Measurements from ENCODE around the gene KLK11. TPM values are rescaled to one million over a fixed set of nuclear protein-coding genes. Genes with fewer than 3 reads are reported as not detected.

The KLK11 gene
- total RNA-seq, 2 experiments from 2014 or later: not detected

- Mint-ChIP-seq H3K9me3 (no peaks in the 10 kb centered on the region), H3K4me3 (no peak overlapping the region), H3K27ac (no peak overlapping the region), H3K4me1 (ENCODE audit: low read depth) (no peaks in the 10 kb centered on the region), H3K27me3 (peaks cover 47% of the 10 kb centered on the region), H3K36me3 (ENCODE audit: low read depth) (no peaks in the 10 kb centered on the region)
- no peak for DNase-seq
- intact Hi-C loops (cut with micrococcal nuclease): no loop called here
- ChIA-PET POLR2A (no interaction called here), CTCF (no interaction called here)
- TF ChIP-seq CTCF (IDR thresholded peaks at IDR 0.05): no peak
- no peak for ATAC-seq
Measured at GRCh38 chr19:50975766-50976165, 50.6 kb downstream of the KLK11 start.

GRCh38 chr19:50974702-50975556 lies 51.5 kb downstream of the KLK11 start:
- H3K9me3 Mint-ChIP-seq: no peaks in the 10 kb centered on the region
- no peak overlapping the region for H3K4me3 Mint-ChIP-seq
- TF ChIP-seq CTCF (IDR thresholded peaks at IDR 0.05): no peak
- DNase-seq (no peak), ATAC-seq (no peak)
- intact Hi-C loops (cut with micrococcal nuclease): no loop called here
- ChIA-PET POLR2A (no interaction called here), CTCF (no interaction called here)
- no peak overlapping the region for H3K27ac Mint-ChIP-seq
- no peaks in the 10 kb centered on the region for H3K36me3 Mint-ChIP-seq (ENCODE audit: low read depth)
- H3K4me1 Mint-ChIP-seq (ENCODE audit: low read depth): no peaks in the 10 kb centered on the region
- H3K27me3 Mint-ChIP-seq: peaks cover 45% of the 10 kb centered on the region

GRCh38 chr19:50972795-50973376 lies 53.5 kb downstream of the KLK11 start:
- ChIA-PET CTCF (no interaction called here), POLR2A (no interaction called here)
- TF ChIP-seq CTCF (IDR thresholded peaks at IDR 0.05): no peak
- H3K27ac Mint-ChIP-seq: no peak overlapping the region
- intact Hi-C loops (cut with micrococcal nuclease): no loop called here
- H3K36me3 Mint-ChIP-seq (ENCODE audit: low read depth): no peaks in the 10 kb centered on the region
- ATAC-seq (no peak), DNase-seq (no peak)
- no peak overlapping the region for H3K4me3 Mint-ChIP-seq
- peaks cover 41% of the 10 kb centered on the region for H3K27me3 Mint-ChIP-seq
- H3K9me3 Mint-ChIP-seq: no peaks in the 10 kb centered on the region
- H3K4me1 Mint-ChIP-seq (ENCODE audit: low read depth): no peaks in the 10 kb centered on the region

Other genes starting within 250 kb of the KLK11 start
- gene ACP4, start 236.2 kb downstream of the KLK11 start, total RNA-seq: not detected
- gene KLK1, start 202.8 kb downstream of the KLK11 start, total RNA-seq: under 1 TPM; 0.65 to 0.83 TPM
- not detected for gene KLK15, start 193.0 kb downstream of the KLK11 start, total RNA-seq
- gene KLK3, start 171.7 kb downstream of the KLK11 start, total RNA-seq: not detected
- gene KLK2, start 153.2 kb downstream of the KLK11 start, total RNA-seq: under 1 TPM; 0.51 to 0.90 TPM
- gene KLK4, start 115.2 kb downstream of the KLK11 start, total RNA-seq: not detected
- not detected for gene KLK5, start 73.6 kb downstream of the KLK11 start, total RNA-seq
- gene KLK6, start 57.0 kb downstream of the KLK11 start, total RNA-seq: not detected
- gene KLK7, start 42.7 kb downstream of the KLK11 start, total RNA-seq: not detected
- gene KLK8, start 25.0 kb downstream of the KLK11 start, total RNA-seq: not detected
- gene KLK10, start 6.9 kb downstream of the KLK11 start, total RNA-seq: not detected
- not detected for gene KLK12, start 8.4 kb upstream of the KLK11 start, total RNA-seq
- gene KLK13, start 38.5 kb upstream of the KLK11 start, total RNA-seq: not detected
- under 1 TPM; 0.32 to 0.43 TPM for gene KLK14, start 56.3 kb upstream of the KLK11 start, total RNA-seq
- gene CTU1, start 81.8 kb upstream of the KLK11 start, total RNA-seq: 10 to 100 TPM; 10.6 to 11.1 TPM
- gene SIGLEC9, start 98.3 kb upstream of the KLK11 start, total RNA-seq: under 1 TPM; 0.40 to 0.65 TPM
- not detected for gene SIGLEC7, start 115.7 kb upstream of the KLK11 start, total RNA-seq
- under 1 TPM in 1 of 2 experiments, not detected in 1; 0.54 TPM for gene CD33, start 198.5 kb upstream of the KLK11 start, total RNA-seq
- not detected for gene SIGLECL1, start 224.5 kb upstream of the KLK11 start, total RNA-seq